PC-3 (cell line): Measurements from ENCODE around the gene IFTAP.

Experiments
- CTCF ChIP-seq: fragments of 300-600 bp; sonication (generic); conservative IDR thresholded peaks from 2 replicates; pipeline ENCODE4 v1.5.1; 2017; ENCODE audit warnings: antibody characterized with exemption, low read depth, mild to moderate bottlenecking, low read length
- EZH2 ChIP-seq: fragments of 300-600 bp; sonication (generic); IDR thresholded peaks from one replicate; pipeline ENCODE4 v1.6.1; 2017; ENCODE audit warnings: antibody characterized with exemption, mild to moderate bottlenecking, low read length; ENCODE audit not compliant: unreplicated experiment

DNA sequence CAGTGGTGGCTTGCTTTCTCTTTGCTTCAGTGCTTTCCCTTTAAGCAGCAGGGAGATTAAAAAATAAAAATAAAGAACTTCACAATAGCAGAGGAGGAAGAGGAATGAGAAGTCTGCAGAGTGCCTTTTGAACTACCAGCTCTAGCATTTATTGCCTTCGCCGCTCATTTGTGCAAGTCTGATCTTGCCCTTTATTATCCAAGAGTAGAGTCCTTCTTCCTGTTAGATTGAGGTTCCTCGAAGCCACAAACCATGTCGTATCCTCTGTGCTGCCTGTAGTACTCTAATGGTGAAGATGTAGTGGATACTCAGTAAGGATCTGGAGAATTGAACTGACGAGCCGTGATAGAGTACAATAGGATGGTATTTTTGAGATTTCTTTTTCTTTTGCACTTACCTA, 105.0 kb downstream of the IFTAP start:
- TF ChIP-seq CTCF (no peak), EZH2 (no peak)
